ENCODE data around the gene PIGC.

Gene PIGC

DNA sequence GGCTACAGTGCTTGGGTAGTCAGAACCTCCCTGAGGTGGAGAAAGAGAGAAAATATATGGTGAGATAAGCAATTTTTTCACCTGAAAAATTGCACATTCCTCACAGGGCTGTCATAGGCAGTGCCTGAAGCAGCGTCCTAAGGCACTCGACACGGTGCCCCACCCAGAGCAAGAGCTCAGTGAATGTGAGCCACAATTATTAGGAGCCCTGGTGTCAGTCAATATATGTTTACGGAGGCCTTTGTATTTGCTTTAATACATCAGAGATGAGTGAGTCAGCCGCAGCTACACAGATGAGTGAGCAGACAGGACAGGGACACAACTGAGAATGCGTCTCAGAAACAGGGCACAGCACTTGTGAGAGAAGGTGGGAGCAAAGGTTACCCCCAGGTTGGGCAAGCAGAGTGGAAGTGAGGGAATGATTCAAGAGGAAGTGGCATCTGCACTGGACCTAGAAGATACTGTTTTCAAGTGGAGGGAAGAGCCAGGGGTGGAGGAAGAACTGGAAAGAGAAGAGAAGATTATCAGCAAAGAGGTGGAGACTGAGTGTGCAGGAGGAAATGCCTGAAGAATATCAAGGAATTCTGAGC lies 5.2 kb upstream of the PIGC start:
- H2BK120ac ChIP-seq (ENCODE audit: insufficient read depth, low read length, poor library complexity): peak overlapping the region; percentile 91
- H3K4me2 ChIP-seq (ENCODE audit: low read length): no peak overlapping the region
- H2AK5ac ChIP-seq (ENCODE audit: low read length): peak overlapping the region; percentile 66
- peaks cover 42% of the 10 kb centered on the region for H3K79me1 ChIP-seq (ENCODE audit: low read length)
- H3K27me3 ChIP-seq (ENCODE audit: insufficient read depth, low read length): no peaks in the 10 kb centered on the region
- peak overlapping the region; percentile 85 for H3K27ac ChIP-seq (ENCODE audit: low read depth, low read length)
- H2BK5ac ChIP-seq (ENCODE audit: low read depth, low read length, poor library complexity): peak overlapping the region; percentile 66
- peak overlapping the region; percentile 69 for H3K18ac ChIP-seq (ENCODE audit: low read length)
- H2AFZ ChIP-seq (ENCODE audit: insufficient read depth, low read length, poor library complexity): peak overlapping the region; percentile 32
- peaks cover 25 to 40% of the 10 kb centered on the region in 2 experiments for H3K4me1 ChIP-seq (ENCODE audit: control insufficient read depth in 1 of 2, insufficient read depth in 2 of 2, low read length in 2 of 2)
- no peak overlapping the region for H3K4me3 ChIP-seq (ENCODE audit: low read depth, low read length)
- peak overlapping the region; percentile 57 for H3K4ac ChIP-seq (ENCODE audit: low read depth, low read length)
- H3K23ac ChIP-seq (ENCODE audit: low read length): no peak overlapping the region
- H4K91ac ChIP-seq (ENCODE audit: low read depth, low read length): peak overlapping the region; percentile 92
- no peak overlapping the region for H4K12ac ChIP-seq (ENCODE audit: low read depth, low read length)
- peak overlapping the region; percentile 79 for H4K8ac ChIP-seq (ENCODE audit: low read depth, low read length)
- H2BK12ac ChIP-seq (ENCODE audit: low read length): peak overlapping the region; percentile 93
- peaks cover 2% of the 10 kb centered on the region for H3K79me2 ChIP-seq (ENCODE audit: control insufficient read depth, insufficient read depth, low read length, poor library complexity)
- WGBS (ENCODE audit: extremely low coverage, insufficient coverage, insufficient read length): no CpG with 5 or more reads among the region's 6 CpGs
- no peaks in the 10 kb centered on the region for H3K36me3 ChIP-seq (ENCODE audit: control insufficient read depth in 1 of 2, insufficient read depth in 2 of 2, low read length in 2 of 2)
- H3K9ac ChIP-seq (ENCODE audit: low read length): no peak overlapping the region
- no peaks in the 10 kb centered on the region for H3K9me3 ChIP-seq (ENCODE audit: insufficient read depth, low read depth, low read length)
- DNase-seq: peak; percentile 83 to 93
- peak overlapping the region; percentile 76 for H3K14ac ChIP-seq (ENCODE audit: low read length)

DNA sequence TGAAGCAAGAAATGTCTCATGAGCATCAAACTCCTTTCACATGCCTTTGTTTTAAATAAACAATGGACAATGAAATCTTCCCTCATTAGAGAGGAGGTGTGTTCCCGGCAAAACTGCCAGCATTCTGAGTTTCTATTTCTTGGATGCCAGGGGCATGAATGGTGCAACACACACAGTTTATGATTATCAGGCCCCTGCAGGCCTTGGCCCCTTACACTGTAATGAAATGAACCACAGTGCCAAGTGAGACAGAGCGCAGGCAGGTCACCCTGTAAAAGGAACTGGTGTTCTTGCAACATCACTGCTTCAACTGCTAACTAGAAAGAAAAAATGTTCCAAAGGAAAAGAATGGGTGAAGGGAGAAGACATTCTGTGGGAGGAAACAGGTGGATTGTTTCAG lies 3.8 kb upstream of the PIGC start:
- Histone ChIP-seq H3K9me3 (ENCODE audit: insufficient read depth, low read depth, low read length) (no peaks in the 10 kb centered on the region), H2BK5ac (ENCODE audit: low read depth, low read length, poor library complexity) (no peak overlapping the region), H2AK5ac (ENCODE audit: low read length) (no peak overlapping the region), H4K8ac (ENCODE audit: low read depth, low read length) (no peak overlapping the region), H3K18ac (ENCODE audit: low read length) (no peak overlapping the region), H4K91ac (ENCODE audit: low read depth, low read length) (no peak overlapping the region), H3K4me2 (ENCODE audit: low read length) (no peak overlapping the region), H2BK12ac (ENCODE audit: low read length) (peak overlapping the region; percentile 87), H3K79me1 (ENCODE audit: low read length) (peaks cover 42% of the 10 kb centered on the region), H3K36me3 (ENCODE audit: control insufficient read depth in 1 of 2, insufficient read depth in 2 of 2, low read length in 2 of 2) (no peaks in the 10 kb centered on the region), H3K23ac (ENCODE audit: low read length) (no peak overlapping the region), H3K27ac (ENCODE audit: low read depth, low read length) (no peak overlapping the region), H3K9ac (ENCODE audit: low read length) (no peak overlapping the region), H3K4me1 (ENCODE audit: control insufficient read depth in 1 of 2, insufficient read depth in 2 of 2, low read length in 2 of 2) (peaks cover 22 to 36% of the 10 kb centered on the region in 2 experiments), H4K12ac (ENCODE audit: low read depth, low read length) (no peak overlapping the region), H3K79me2 (ENCODE audit: control insufficient read depth, insufficient read depth, low read length, poor library complexity) (peaks cover 7% of the 10 kb centered on the region), H2BK120ac (ENCODE audit: insufficient read depth, low read length, poor library complexity) (peak overlapping the region; percentile 57), H3K27me3 (ENCODE audit: insufficient read depth, low read length) (no peaks in the 10 kb centered on the region), H3K14ac (ENCODE audit: low read length) (no peak overlapping the region), H2AFZ (ENCODE audit: insufficient read depth, low read length, poor library complexity) (no peak overlapping the region), H3K4ac (ENCODE audit: low read depth, low read length) (no peak overlapping the region), H3K4me3 (ENCODE audit: low read depth, low read length) (no peak overlapping the region)
- no CpG with 5 or more reads among the region's 2 CpGs for WGBS (ENCODE audit: extremely low coverage, insufficient coverage, insufficient read length)
- no peak for DNase-seq

DNA sequence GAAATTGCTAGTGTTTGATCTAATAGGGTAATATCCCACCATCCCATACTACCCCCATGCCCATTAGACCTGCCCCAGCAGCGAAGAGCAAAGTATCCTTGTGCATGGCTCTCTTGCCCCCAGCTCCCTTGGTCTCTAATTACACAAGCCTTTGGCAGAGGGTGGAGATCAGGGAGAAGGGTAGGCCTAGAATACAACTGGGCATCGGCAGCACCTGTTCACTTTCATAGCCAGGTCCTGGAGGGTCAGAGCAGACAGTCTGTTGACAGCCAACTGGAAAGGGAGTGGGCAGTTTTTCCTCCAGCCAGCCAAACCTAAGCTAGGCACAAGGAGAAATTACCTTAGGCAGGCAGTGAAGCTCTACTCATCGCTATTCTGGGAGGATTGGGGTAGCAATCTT lies 2.7 kb upstream of the PIGC start:
- Histone ChIP-seq H3K4me2 (ENCODE audit: low read length) (no peak overlapping the region), H4K12ac (ENCODE audit: low read depth, low read length) (no peak overlapping the region), H3K9me3 (ENCODE audit: insufficient read depth, low read depth, low read length) (no peaks in the 10 kb centered on the region), H3K4ac (ENCODE audit: low read depth, low read length) (no peak overlapping the region), H3K23ac (ENCODE audit: low read length) (no peak overlapping the region), H3K4me3 (ENCODE audit: low read depth, low read length) (no peak overlapping the region), H2BK12ac (ENCODE audit: low read length) (peak overlapping the region; percentile 92), H3K9ac (ENCODE audit: low read length) (no peak overlapping the region), H2BK5ac (ENCODE audit: low read depth, low read length, poor library complexity) (no peak overlapping the region), H2BK120ac (ENCODE audit: insufficient read depth, low read length, poor library complexity) (peak overlapping the region; percentile 52), H2AFZ (ENCODE audit: insufficient read depth, low read length, poor library complexity) (no peak overlapping the region), H3K79me2 (ENCODE audit: control insufficient read depth, insufficient read depth, low read length, poor library complexity) (peaks cover 7% of the 10 kb centered on the region), H3K36me3 (ENCODE audit: control insufficient read depth in 1 of 2, insufficient read depth in 2 of 2, low read length in 2 of 2) (peaks cover 3 to 7% of the 10 kb centered on the region in 2 experiments), H3K4me1 (ENCODE audit: control insufficient read depth in 1 of 2, insufficient read depth in 2 of 2, low read length in 2 of 2) (peaks cover 22 to 39% of the 10 kb centered on the region in 2 experiments), H3K79me1 (ENCODE audit: low read length) (peaks cover 37% of the 10 kb centered on the region), H4K91ac (ENCODE audit: low read depth, low read length) (peak overlapping the region; percentile 58), H3K18ac (ENCODE audit: low read length) (peak overlapping the region; percentile 57), H3K27ac (ENCODE audit: low read depth, low read length) (no peak overlapping the region), H3K14ac (ENCODE audit: low read length) (peak overlapping the region; percentile 45), H4K8ac (ENCODE audit: low read depth, low read length) (peak overlapping the region; percentile 6), H3K27me3 (ENCODE audit: insufficient read depth, low read length) (no peaks in the 10 kb centered on the region), H2AK5ac (ENCODE audit: low read length) (peak overlapping the region; percentile 88)
- WGBS (ENCODE audit: extremely low coverage, insufficient coverage, insufficient read length): no CpG with 5 or more reads among the region's 3 CpGs
- no peak for DNase-seq

DNA sequence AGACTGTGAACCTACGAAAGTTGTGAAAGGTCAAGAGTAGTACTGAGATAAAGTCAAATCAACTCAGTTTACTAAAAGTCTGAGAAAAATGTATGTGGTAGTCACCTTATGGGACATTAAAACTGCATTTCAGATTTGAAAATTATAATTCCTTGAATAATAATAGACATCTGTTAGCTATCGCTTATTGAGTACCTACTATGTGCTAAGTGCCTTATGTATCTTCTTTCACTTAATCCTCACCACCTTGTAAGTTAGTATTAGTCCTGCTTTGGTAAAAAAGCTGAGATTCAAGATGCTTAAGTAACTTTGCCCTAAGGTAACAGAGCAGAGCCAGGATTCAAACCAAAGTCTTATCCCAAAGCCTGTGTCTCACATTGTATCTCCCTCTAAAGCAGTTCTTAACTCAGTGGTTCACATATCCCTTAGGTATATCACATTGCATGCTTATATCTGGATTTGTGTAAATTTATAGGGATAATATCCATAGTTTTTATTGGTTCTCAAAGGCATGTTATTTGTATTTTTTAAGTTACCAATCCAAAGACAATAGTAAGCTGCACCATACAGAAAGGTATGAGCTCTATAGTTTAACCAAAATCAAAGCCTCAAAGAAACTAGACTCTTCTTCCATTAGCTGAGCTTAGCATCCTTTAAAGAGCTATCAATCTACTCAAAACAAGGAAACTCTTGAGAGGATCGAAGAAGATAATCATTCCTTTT lies 865 bp downstream of the PIGC start:
- H4K8ac ChIP-seq (ENCODE audit: low read depth, low read length): no peak overlapping the region
- H2BK120ac ChIP-seq (ENCODE audit: insufficient read depth, low read length, poor library complexity): no peak overlapping the region
- H3K36me3 ChIP-seq (ENCODE audit: control insufficient read depth in 1 of 2, insufficient read depth in 2 of 2, low read length in 2 of 2): peaks cover 3 to 7% of the 10 kb centered on the region in 2 experiments
- H2AFZ ChIP-seq (ENCODE audit: insufficient read depth, low read length, poor library complexity): no peak overlapping the region
- no peak overlapping the region for H3K4me3 ChIP-seq (ENCODE audit: low read depth, low read length)
- no peak for DNase-seq
- no peak overlapping the region for H3K23ac ChIP-seq (ENCODE audit: low read length)
- no peak overlapping the region for H2BK5ac ChIP-seq (ENCODE audit: low read depth, low read length, poor library complexity)
- H3K4ac ChIP-seq (ENCODE audit: low read depth, low read length): no peak overlapping the region
- peaks cover 6% of the 10 kb centered on the region for H3K79me2 ChIP-seq (ENCODE audit: control insufficient read depth, insufficient read depth, low read length, poor library complexity)
- no peak overlapping the region for H2BK12ac ChIP-seq (ENCODE audit: low read length)
- peak overlapping the region; percentile 88 for H3K4me2 ChIP-seq (ENCODE audit: low read length)
- H3K18ac ChIP-seq (ENCODE audit: low read length): no peak overlapping the region
- peaks cover 0 to 17% of the 10 kb centered on the region in 2 experiments for H3K4me1 ChIP-seq (ENCODE audit: control insufficient read depth in 1 of 2, insufficient read depth in 2 of 2, low read length in 2 of 2)
- no peaks in the 10 kb centered on the region for H3K9me3 ChIP-seq (ENCODE audit: insufficient read depth, low read depth, low read length)
- no CpG with 5 or more reads among the region's 3 CpGs for WGBS (ENCODE audit: extremely low coverage, insufficient coverage, insufficient read length)
- peaks cover 14% of the 10 kb centered on the region for H3K79me1 ChIP-seq (ENCODE audit: low read length)
- no peak overlapping the region for H4K91ac ChIP-seq (ENCODE audit: low read depth, low read length)
- H3K27me3 ChIP-seq (ENCODE audit: insufficient read depth, low read length): no peaks in the 10 kb centered on the region
- no peak overlapping the region for H2AK5ac ChIP-seq (ENCODE audit: low read length)
- no peak overlapping the region for H3K27ac ChIP-seq (ENCODE audit: low read depth, low read length)
- H3K9ac ChIP-seq (ENCODE audit: low read length): no peak overlapping the region
- no peak overlapping the region for H4K12ac ChIP-seq (ENCODE audit: low read depth, low read length)
- H3K14ac ChIP-seq (ENCODE audit: low read length): no peak overlapping the region
